ENCODE results near the gene NANOGP8. TPM values are rescaled to one million over a fixed set of nuclear protein-coding genes. Genes with fewer than 3 reads are reported as not detected.

NANOGP8 gene
- total and polyA plus RNA-seq, 12 donors: 0.28 to 1.2 (median 0.61) TPM; not detected in 7

DNA sequence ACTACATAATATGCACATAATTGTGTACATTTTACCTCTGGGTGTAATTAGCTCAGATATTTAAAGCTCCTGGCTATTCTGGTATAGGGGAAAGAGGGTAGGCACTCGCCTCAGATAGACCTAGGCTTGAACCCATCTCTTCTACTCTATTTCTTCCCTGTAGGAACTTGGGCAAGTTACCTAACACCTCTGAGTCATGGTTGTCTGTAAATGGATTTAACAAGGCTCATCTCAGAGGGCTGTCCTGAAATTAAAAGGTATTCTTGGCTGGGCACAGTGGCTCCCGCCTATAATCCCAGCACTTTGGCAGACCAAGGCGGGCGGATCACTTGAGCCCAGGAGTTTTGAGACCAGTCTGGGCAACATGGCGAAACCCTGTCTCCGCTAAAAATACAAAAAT, 30.7 kb downstream of the NANOGP8 start:
- Histone ChIP-seq H3K4me3 (no peak overlapping the region), H3K27ac (no peak overlapping the region), H3K4me1 (replicated peaks in 1 of 2) (no peaks in the 10 kb centered on the region), H3K27me3 (no peaks in the 10 kb centered on the region), H3K9me3 (replicated peaks in 1 of 3) (no peaks in the 10 kb centered on the region), H3K36me3 (replicated peaks in 1 of 2) (no peaks in the 10 kb centered on the region)
- TF ChIP-seq POLR2A (IDR thresholded peaks at IDR 0.05): no peak
- TF ChIP-seq, protein P1, sequence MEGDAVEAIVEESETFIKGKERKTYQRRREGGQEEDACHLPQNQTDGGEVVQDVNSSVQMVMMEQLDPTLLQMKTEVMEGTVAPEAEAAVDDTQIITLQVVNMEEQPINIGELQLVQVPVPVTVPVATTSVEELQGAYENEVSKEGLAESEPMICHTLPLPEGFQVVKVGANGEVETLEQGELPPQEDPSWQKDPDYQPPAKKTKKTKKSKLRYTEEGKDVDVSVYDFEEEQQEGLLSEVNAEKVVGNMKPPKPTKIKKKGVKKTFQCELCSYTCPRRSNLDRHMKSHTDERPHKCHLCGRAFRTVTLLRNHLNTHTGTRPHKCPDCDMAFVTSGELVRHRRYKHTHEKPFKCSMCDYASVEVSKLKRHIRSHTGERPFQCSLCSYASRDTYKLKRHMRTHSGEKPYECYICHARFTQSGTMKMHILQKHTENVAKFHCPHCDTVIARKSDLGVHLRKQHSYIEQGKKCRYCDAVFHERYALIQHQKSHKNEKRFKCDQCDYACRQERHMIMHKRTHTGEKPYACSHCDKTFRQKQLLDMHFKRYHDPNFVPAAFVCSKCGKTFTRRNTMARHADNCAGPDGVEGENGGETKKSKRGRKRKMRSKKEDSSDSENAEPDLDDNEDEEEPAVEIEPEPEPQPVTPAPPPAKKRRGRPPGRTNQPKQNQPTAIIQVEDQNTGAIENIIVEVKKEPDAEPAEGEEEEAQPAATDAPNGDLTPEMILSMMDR (IDR thresholded peaks at IDR 0.05): no peak
- intact Hi-C loops (cut with DNase I): no loop called here
- DNase-seq: no peak
- 89 to 95% (median 92%) methylated on average over 6 of the region's 6 CpGs for WGBS, 4 donors

DNA sequence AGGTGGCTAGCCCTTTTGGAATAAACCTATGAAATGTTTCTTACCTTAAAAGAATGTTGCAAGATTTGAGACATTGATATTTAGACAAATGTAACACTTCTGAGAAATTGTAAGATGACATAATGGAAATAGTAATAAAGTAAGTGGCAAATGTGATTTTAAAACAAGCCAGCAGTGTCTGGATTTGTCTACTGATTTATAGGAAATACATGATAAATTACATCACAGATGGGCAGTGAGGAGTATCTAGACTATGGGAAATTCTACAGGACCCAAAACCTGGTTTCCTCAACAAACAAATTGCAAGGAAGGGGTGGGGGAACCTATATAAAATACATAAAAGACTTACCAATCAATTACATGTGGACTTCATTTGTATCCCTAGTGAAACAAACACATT, 37.1 kb downstream of the NANOGP8 start:
- no peak for DNase-seq
- Histone ChIP-seq H3K27me3 (no peaks in the 10 kb centered on the region), H3K27ac (no peak overlapping the region), H3K4me3 (no peak overlapping the region), H3K9me3 (replicated peaks in 1 of 3) (no peaks in the 10 kb centered on the region), H3K4me1 (replicated peaks in 1 of 2) (no peaks in the 10 kb centered on the region), H3K36me3 (replicated peaks in 1 of 2) (no peaks in the 10 kb centered on the region)
- no peak for TF ChIP-seq POLR2A (IDR thresholded peaks at IDR 0.05)
- TF ChIP-seq, protein P1 (IDR thresholded peaks at IDR 0.05): no peak
- intact Hi-C loops (cut with DNase I): no loop called here

DNA sequence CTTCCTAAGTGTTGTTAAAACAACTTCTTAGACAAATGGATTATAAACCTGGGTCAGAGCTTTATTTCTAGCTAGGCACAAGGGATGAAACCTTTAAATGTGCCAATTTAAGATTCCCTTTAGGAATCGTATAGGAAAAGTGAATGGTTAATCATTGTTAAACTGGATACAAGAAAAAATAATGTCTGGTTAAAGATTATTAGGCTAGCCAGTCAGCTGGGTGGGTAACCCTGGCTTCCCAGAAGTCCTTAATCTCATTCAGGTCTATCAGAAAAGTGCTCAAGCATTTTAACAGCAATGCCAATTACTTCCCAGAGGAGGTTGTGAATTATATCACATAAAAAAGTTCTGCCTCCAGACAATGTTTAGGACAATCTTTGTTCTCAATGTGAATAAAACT, 37.6 kb downstream of the NANOGP8 start:
- 56 to 73% (median 70%) methylated on average over 1 of the region's 1 CpG for WGBS, 4 donors

GRCh38 chr15:35043373-35044095, 41.6 kb downstream of the NANOGP8 start:
- no peaks in the 10 kb centered on the region for H3K9me3 ChIP-seq (replicated peaks in 1 of 3)
- TF ChIP-seq, protein P1 (IDR thresholded peaks at IDR 0.05): no peak
- TF ChIP-seq POLR2A (IDR thresholded peaks at IDR 0.05): no peak
- no peaks in the 10 kb centered on the region for H3K4me1 ChIP-seq (replicated peaks in 1 of 2)
- H3K36me3 ChIP-seq (replicated peaks in 1 of 2): no peaks in the 10 kb centered on the region
- no peak overlapping the region for H3K4me3 ChIP-seq
- no peak overlapping the region for H3K27ac ChIP-seq
- H3K27me3 ChIP-seq: no peaks in the 10 kb centered on the region
- DNase-seq: no peak
- WGBS, 4 donors: 50 to 78% (median 67%) methylated on average over 2 of the region's 2 CpGs
- intact Hi-C loops (cut with DNase I): no loop called here

More for the DNA sequence above, 37.6 kb downstream of the NANOGP8 start:
- H3K4me3 ChIP-seq: no peak overlapping the region
- no peak for DNase-seq
- TF ChIP-seq, protein P1 (IDR thresholded peaks at IDR 0.05): no peak
- TF ChIP-seq POLR2A (IDR thresholded peaks at IDR 0.05): no peak
- intact Hi-C loops (cut with DNase I): no loop called here
- H3K36me3 ChIP-seq (replicated peaks in 1 of 2): no peaks in the 10 kb centered on the region
- no peaks in the 10 kb centered on the region for H3K9me3 ChIP-seq (replicated peaks in 1 of 3)
- H3K27me3 ChIP-seq: no peaks in the 10 kb centered on the region
- H3K27ac ChIP-seq: no peak overlapping the region
- H3K4me1 ChIP-seq (replicated peaks in 1 of 2): no peaks in the 10 kb centered on the region
